ENCODE data around the gene SH2D5.

DNA sequence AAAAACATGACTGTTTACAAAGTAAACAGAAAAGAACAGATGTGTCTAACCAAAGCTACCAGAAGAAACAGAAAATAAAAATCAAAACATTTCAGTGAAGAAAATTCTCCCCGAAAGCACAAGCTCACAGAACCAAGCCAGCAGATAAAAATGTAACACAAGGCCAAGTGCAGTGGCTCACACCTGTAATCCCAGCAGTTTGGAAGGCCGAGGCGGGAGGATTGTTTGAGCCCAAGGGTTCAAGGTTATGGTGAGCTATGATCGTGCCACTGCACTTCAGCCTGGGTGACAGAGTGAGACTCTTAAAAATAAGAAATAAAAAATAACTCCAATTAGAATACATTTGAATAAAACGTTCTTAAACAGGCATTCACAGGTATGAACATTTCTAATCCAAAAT lies 52.2 kb downstream of the SH2D5 start:
- TF ChIP-seq, protein P1, sequence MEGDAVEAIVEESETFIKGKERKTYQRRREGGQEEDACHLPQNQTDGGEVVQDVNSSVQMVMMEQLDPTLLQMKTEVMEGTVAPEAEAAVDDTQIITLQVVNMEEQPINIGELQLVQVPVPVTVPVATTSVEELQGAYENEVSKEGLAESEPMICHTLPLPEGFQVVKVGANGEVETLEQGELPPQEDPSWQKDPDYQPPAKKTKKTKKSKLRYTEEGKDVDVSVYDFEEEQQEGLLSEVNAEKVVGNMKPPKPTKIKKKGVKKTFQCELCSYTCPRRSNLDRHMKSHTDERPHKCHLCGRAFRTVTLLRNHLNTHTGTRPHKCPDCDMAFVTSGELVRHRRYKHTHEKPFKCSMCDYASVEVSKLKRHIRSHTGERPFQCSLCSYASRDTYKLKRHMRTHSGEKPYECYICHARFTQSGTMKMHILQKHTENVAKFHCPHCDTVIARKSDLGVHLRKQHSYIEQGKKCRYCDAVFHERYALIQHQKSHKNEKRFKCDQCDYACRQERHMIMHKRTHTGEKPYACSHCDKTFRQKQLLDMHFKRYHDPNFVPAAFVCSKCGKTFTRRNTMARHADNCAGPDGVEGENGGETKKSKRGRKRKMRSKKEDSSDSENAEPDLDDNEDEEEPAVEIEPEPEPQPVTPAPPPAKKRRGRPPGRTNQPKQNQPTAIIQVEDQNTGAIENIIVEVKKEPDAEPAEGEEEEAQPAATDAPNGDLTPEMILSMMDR (conservative IDR thresholded peaks at IDR 0.05 in 1 of 2, IDR thresholded peaks at IDR 0.05 in 1 of 2; ENCODE audit: extremely low read depth in 1 of 2, insufficient read depth in 1 of 2, low read depth in 1 of 2, low read length in 2 of 2) = no peak
- TF ChIP-seq EZH2 (IDR thresholded peaks at IDR 0.05; ENCODE audit: borderline replicate concordance, low read length) = no peak

Measured in mammary epithelial cell (primary cell).